Neural progenitor cell (in vitro differentiated cells): ENCODE measurements around the gene D2HGDH.

Experiments used
- CTCF ChIP-seq: fragments of 200-600 bp; sonication (generic); IDR thresholded peaks from 2 replicates; pipeline ENCODE4 v1.5.1; 2017; ENCODE audit warnings: antibody characterized with exemption, mild to moderate bottlenecking
- EZH2 ChIP-seq: fragments of 200-600 bp; sonication (generic); IDR thresholded peaks from 2 replicates; pipeline ENCODE4 v1.6.1; 2017; ENCODE audit warnings: antibody characterized with exemption, mild to moderate bottlenecking, moderate library complexity
- EZH2phosphoT487 ChIP-seq: fragments of 200-600 bp; sonication (generic); IDR thresholded peaks from 2 replicates; pipeline ENCODE4 v1.6.1; 2017; ENCODE audit warnings: antibody characterized with exemption

- TF ChIP-seq CTCF (no peak), EZH2phosphoT487 (no peak), EZH2 (no peak)
These were observed 24.8 kb downstream of the D2HGDH start for GRCh38 chr2:241759067-241759807.
